ENCODE data around the gene SCUBE1.
A peak's percentile ranks its signal among the peaks of the same experiment; 100 is the strongest.

The SCUBE1 gene

GRCh38 chr22:43160497-43161126 is 182.6 kb downstream of the SCUBE1 start:
- peak overlapping the region in 2 of 11 experiments; percentile 3 to 23; a peak in 1 of 22 replicates for H3K9ac ChIP-seq
- TF ChIP-seq Cebpa-rat (IDR thresholded peaks at IDR 0.05): no peak
- H3K27ac ChIP-seq: peak overlapping the region in 5 of 11 experiments; percentile 18 to 64 (median 62); a peak in 2 of 22 replicates

GRCh38 chr22:43159484-43160178 is 183.5 kb downstream of the SCUBE1 start:
- peak in 2 of 11 experiments; percentile 12 to 37; a peak in 2 of 22 replicates for TF ChIP-seq Cebpa-rat (IDR thresholded peaks at IDR 0.05)
- peaks cover 68 to 91% (median 79%) of the 10 kb centered on the region in 10 experiments for H3K4me1 ChIP-seq
- no peaks in the 10 kb centered on the region for H3K9me3 ChIP-seq (replicated peaks in 1 of 11)
- no peak overlapping the region for H3K4me3 ChIP-seq
- H3K27me3 ChIP-seq: no peaks in the 10 kb centered on the region
- H4K20me1 ChIP-seq: peaks cover 84 to 100% (median 99%) of the 10 kb centered on the region in 11 experiments
- peaks cover 33 to 88% (median 70%) of the 10 kb centered on the region in 11 experiments for H3K36me3 ChIP-seq
- H3K9ac ChIP-seq: peak overlapping the region in 7 of 11 experiments; percentile 3 to 41 (median 23); a peak in 9 of 22 replicates
- H3K4me2 ChIP-seq: peak overlapping the region in 9 of 11 experiments; percentile 16 to 75 (median 59); a peak in 17 of 22 replicates
- H3K27ac ChIP-seq: peak overlapping the region in 8 of 11 experiments; percentile 18 to 64 (median 45); a peak in 13 of 22 replicates

More at GRCh38 chr22:43160497-43161126, 182.6 kb downstream of the SCUBE1 start:
- Histone ChIP-seq H3K4me3 (no peak overlapping the region), H3K9me3 (replicated peaks in 1 of 11) (no peaks in the 10 kb centered on the region), H4K20me1 (peaks cover 74 to 100% (median 94%) of the 10 kb centered on the region in 11 experiments), H3K27me3 (no peaks in the 10 kb centered on the region), H3K4me1 (peaks cover 66 to 91% (median 78%) of the 10 kb centered on the region in 10 experiments), H3K4me2 (0 out of 22 replicates have a peak overlapping the region, but pooled peaks of 1 of the 11 experiments have one; percentile 58), H3K36me3 (peaks cover 33 to 78% (median 61%) of the 10 kb centered on the region in 11 experiments)

- H3K27me3 ChIP-seq: no peaks in the 10 kb centered on the region
- peaks cover 80 to 100% (median 95%) of the 10 kb centered on the region in 11 experiments for H4K20me1 ChIP-seq
- H3K27ac ChIP-seq: peak overlapping the region in 9 of 11 experiments; percentile 18 to 64 (median 42); a peak in 14 of 22 replicates
Observed at GRCh38 chr22:43158778-43159483, 184.2 kb downstream of the SCUBE1 start.

GRCh38 chr22:43157874-43158546 is 185.2 kb downstream of the SCUBE1 start:
- TF ChIP-seq Cebpa-rat (IDR thresholded peaks at IDR 0.05): no peak
- Histone ChIP-seq H3K36me3 (peaks cover 31 to 84% (median 71%) of the 10 kb centered on the region in 11 experiments), H3K4me2 (peak overlapping the region; percentile 17 to 75 (median 58)), H3K9me3 (replicated peaks in 1 of 11) (no peaks in the 10 kb centered on the region), H3K9ac (peak overlapping the region; percentile 7 to 57 (median 32); a peak in 15 of 22 replicates), H3K27ac (peak overlapping the region in 9 of 11 experiments; percentile 18 to 64 (median 42); a peak in 14 of 22 replicates), H3K4me3 (no peak overlapping the region), H3K27me3 (no peaks in the 10 kb centered on the region), H4K20me1 (peaks cover 70 to 95% (median 87%) of the 10 kb centered on the region in 11 experiments), H3K4me1 (peaks cover 63 to 84% (median 73%) of the 10 kb centered on the region in 10 experiments)

More at GRCh38 chr22:43158778-43159483, 184.2 kb downstream of the SCUBE1 start:
- Histone ChIP-seq H3K4me1 (peaks cover 68 to 91% (median 79%) of the 10 kb centered on the region in 10 experiments), H3K9me3 (replicated peaks in 1 of 11) (no peaks in the 10 kb centered on the region), H3K4me2 (peak overlapping the region in 10 of 11 experiments; percentile 16 to 75 (median 58); a peak in 17 of 22 replicates), H3K9ac (peak overlapping the region in 9 of 11 experiments; percentile 11 to 54 (median 21); a peak in 12 of 22 replicates), H3K36me3 (peaks cover 33 to 92% (median 72%) of the 10 kb centered on the region in 11 experiments), H3K4me3 (no peak overlapping the region)
- no peak for TF ChIP-seq Cebpa-rat (IDR thresholded peaks at IDR 0.05)

GRCh38 chr22:43156413-43156812 is 186.8 kb downstream of the SCUBE1 start:
- Histone ChIP-seq H3K27me3 (no peaks in the 10 kb centered on the region), H3K36me3 (peaks cover 18 to 68% (median 55%) of the 10 kb centered on the region in 11 experiments), H3K9me3 (replicated peaks in 1 of 11) (no peaks in the 10 kb centered on the region), H3K4me1 (peaks cover 55 to 75% (median 65%) of the 10 kb centered on the region in 10 experiments), H3K4me2 (peak overlapping the region; percentile 78 to 99 (median 91)), H4K20me1 (peaks cover 63 to 85% (median 71%) of the 10 kb centered on the region in 11 experiments), H3K4me3 (peak overlapping the region in 4 of 10 experiments; percentile 47 to 99 (median 83); a peak in 4 of 20 replicates), H3K27ac (peak overlapping the region in 7 of 11 experiments; percentile 70 to 96 (median 80); a peak in 13 of 22 replicates), H3K9ac (peak overlapping the region in 9 of 11 experiments; percentile 33 to 80 (median 74); a peak in 11 of 22 replicates)
- TF ChIP-seq Cebpa-rat (IDR thresholded peaks at IDR 0.05): no peak

- peak overlapping the region in 9 of 11 experiments; percentile 37 to 96 (median 72); a peak in 16 of 22 replicates for H3K27ac ChIP-seq
- peaks cover 57 to 76% (median 69%) of the 10 kb centered on the region in 10 experiments for H3K4me1 ChIP-seq
- H3K27me3 ChIP-seq: no peaks in the 10 kb centered on the region
- TF ChIP-seq Cebpa-rat (IDR thresholded peaks at IDR 0.05): no peak
- peak overlapping the region; percentile 78 to 99 (median 91) for H3K4me2 ChIP-seq
- peak overlapping the region; percentile 33 to 80 (median 73); a peak in 20 of 22 replicates for H3K9ac ChIP-seq
- no peaks in the 10 kb centered on the region for H3K9me3 ChIP-seq (replicated peaks in 1 of 11)
- peaks cover 12 to 62% (median 49%) of the 10 kb centered on the region in 11 experiments for H3K36me3 ChIP-seq
- H3K4me3 ChIP-seq: peak overlapping the region in 8 of 10 experiments; percentile 25 to 99 (median 56); a peak in 13 of 20 replicates
- peaks cover 58 to 79% (median 65%) of the 10 kb centered on the region in 11 experiments for H4K20me1 ChIP-seq
Observed at GRCh38 chr22:43155789-43156188, 187.4 kb downstream of the SCUBE1 start.

- Histone ChIP-seq H3K4me3 (peak overlapping the region in 8 of 10 experiments; percentile 52 to 99 (median 80); a peak in 15 of 20 replicates), H4K20me1 (peaks cover 50 to 71% (median 57%) of the 10 kb centered on the region in 11 experiments), H3K27me3 (no peaks in the 10 kb centered on the region), H3K27ac (peak overlapping the region in 9 of 11 experiments; percentile 52 to 96 (median 72); a peak in 18 of 22 replicates), H3K9me3 (replicated peaks in 1 of 11) (no peaks in the 10 kb centered on the region), H3K9ac (peak overlapping the region; percentile 34 to 80 (median 73); a peak in 18 of 22 replicates), H3K36me3 (peaks cover 5 to 54% (median 41%) of the 10 kb centered on the region in 11 experiments; a peak in 21 of 22 replicates), H3K4me1 (peaks cover 63 to 75% (median 74%) of the 10 kb centered on the region in 10 experiments), H3K4me2 (peak overlapping the region; percentile 78 to 99 (median 91))
- TF ChIP-seq Cebpa-rat (IDR thresholded peaks at IDR 0.05): no peak
Observed at GRCh38 chr22:43154887-43155536, 188.2 kb downstream of the SCUBE1 start.

All from BLaER1 treated with 17β-estradiol and CSF1 and Interleukin-3, amounts not matched to agents 10 nM and 100 nM (cell line).